HG03558 (cell line): Measurements from ENCODE around the gene USP22.

Experiments
- ATAC-seq: cut with Tn5 transposase; IDR thresholded peaks from one replicate; pipeline ENCODE4 v1.9.1; 2021; ENCODE audit warnings: moderate number of reproducible peaks; ENCODE audit not compliant: unreplicated experiment; ENCODE audit errors: extremely low read depth

USP22 gene

DNA sequence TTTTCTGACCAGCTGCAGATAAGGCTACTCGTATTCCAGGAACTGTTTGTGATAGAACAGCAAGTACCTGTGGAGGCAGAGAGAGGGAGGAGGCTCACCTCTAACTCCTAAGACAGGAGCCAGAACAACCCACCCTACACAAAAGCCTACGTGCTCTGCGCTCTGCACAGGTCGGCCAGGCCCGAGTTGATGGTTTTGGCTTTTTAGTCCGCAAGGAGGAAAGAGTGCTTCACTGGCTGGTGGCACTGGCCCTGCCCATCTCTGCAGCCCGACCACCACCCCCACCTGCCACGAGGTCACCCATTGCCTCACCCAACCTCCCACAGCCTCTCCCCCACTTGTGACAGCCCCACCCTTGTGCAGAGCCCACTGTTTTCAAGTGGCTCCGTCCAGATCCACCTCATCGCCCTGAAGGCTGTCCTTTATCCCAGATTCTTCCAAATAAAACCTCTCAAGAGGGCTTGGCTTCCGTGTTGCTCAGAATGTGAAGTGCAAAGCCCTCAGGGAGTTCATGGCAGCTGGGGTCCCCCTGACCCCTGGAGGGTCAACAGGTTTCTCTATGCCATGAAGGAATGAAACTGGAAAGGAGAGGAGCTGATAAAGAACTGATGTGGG lies 39.7 kb downstream of the USP22 start:
- no peak for ATAC-seq

DNA sequence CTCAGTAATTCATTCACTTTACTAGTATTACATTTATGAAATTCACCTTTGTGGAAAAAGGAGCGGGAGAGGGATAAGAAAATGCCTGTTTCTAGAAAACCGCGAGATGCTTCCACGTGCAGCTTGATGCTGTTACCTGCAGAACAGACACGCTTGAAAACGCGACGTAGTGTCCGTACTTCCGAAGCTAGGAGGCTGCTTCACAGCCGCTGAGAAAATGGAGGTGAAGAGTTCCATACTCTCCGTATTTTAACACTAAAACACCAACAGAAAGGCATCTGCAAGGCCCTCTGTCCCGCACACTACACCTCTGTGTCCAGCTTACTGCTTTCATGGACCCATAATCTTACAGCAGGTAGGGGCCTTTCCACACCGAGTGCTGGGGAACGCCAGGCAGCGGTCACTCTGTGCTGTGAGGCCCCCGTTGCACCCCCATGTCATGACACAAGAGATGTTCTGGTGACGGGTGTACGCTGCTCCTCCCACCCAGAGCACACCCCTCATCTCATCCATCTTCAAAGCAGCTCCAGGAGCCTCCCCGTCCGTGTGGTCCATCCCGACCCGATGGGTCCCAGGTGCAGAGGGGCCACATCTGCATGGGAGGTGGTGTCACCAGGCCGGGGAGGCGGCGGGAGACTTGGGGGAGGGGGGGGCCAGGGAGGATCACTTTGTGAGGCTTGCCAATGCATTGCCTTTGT lies 40.4 kb downstream of the USP22 start:
- ATAC-seq: no peak

DNA sequence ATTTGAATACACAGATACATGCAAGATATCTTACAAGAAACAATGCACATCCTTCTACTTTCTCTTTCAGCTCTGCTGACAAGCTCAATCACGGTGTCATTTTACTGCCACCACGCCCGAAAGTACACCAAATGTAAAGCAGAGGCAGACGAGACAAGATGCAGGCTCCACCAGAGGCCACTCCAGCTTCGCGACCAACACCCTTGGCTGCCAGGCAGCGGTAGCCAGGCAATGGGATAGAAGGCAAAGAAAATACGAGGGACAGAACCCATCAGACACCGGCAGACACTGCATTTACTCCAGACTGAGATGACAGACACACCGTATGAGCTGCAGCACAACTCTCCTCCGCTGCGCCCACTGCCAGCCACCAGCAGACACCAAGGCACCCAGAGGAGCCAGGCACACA lies 41.0 kb downstream of the USP22 start:
- ATAC-seq: no peak

DNA sequence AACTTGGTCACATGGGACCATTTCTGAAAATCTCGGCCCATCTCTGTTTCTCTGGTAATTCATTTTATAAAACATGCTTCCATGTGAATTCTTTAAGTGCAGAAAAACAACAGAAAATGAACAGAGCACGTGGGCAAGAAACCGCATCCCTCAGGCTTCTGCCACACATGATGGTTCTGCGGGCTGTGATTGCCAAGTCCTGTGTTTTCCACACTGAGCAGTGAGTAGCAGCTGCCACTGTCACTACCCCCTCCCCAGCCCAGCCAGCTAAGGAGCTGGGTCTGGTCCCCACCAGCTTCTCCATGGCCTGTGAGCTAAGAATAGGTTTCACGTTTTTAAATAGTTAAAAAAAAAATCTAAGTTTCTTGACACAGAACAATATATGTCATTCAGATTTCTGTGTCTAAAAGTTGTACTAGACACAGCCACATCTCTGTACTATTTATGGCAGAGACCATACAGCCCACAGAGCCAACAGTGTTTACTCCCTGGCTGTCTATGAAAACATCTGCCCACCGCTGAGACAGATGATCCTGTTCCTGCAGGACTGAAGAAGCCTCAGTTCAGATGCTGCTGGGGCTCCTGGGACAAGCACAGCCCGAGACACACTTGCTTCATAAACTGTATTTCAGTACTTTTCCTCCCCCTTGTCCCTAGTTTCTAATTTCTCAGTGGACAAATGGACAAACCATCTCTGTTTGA lies 41.5 kb downstream of the USP22 start:
- ATAC-seq: no peak

DNA sequence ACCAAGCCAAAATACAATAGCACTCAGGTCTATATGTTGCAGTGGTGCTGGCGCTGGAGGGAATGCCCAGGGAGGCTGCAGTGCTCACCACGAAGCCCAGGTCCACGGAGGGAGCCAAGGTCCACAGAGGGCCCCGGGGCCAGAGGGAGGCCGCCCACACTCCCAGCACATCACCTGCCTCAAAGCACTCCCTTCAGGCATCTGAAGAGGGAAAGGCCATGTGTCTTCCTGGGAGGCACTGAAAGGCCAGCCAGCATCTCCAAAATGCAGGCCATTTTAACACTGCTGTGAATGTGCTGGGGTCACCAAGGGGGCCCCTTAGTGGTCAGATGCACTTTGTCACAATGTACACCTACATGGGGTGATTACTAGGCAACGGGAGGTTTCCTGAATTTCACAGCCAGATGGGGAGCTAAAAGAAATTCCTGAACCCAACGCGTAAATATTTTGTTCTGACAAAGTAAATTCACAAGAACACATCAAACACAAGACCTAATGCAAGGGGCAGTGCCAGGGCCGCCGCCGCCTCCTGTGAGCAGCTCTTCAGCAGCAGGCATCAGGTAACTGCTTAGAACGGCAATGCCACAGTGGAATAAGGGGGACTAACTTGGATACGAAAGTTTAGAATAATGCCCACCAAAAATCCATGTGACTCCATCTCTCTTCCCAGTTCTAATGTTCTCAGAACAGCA lies 42.8 kb downstream of the USP22 start:
- no peak for ATAC-seq

DNA sequence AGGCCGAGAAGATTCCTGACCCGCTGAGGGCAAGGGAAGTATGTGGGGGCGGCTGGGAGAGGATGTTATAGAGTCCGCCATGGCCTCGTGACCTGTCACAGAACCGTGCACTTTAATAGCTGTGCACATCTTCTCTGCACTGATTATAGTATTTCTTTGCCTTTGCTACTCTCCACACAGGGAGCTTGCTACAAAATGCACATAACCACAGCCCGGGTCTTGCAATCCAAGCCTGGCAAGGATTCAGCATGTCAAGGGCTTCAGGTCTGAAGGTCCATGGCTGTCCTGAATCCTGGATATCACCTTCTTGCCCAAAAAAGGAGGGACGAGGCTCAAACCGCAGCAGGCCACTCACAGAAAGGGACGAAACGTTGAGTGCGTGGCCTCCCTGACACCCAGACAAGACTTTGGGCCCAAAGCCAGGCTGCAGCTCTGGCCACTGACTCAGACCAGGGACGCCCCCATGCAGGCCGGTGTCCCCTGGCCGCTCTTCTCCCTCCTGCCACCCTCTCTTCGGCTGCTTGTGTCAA lies 43.7 kb downstream of the USP22 start:
- no peak for ATAC-seq

DNA sequence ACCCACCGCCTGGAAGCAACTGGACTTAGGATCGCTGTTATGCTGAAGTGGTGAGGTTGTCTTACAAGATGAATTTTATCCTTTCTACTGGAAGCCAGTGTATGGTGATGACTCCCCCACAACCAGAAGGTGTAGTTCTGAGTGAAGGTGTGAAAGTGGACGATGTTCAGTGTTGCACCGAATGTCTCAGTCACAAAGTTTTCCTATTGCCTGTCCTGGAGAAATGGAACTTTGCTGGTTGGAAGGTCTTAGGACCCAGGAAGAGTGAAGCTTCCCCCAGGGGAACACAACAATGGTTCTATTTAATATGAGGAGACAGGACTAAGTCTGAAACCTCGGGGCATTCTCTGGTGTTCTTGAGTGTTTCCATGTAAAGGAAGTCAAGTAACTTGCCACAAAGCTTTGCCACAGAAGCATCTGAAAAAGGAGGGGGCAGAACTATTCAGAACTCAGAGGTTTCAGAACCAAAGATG lies 44.2 kb downstream of the USP22 start:
- no peak for ATAC-seq

DNA sequence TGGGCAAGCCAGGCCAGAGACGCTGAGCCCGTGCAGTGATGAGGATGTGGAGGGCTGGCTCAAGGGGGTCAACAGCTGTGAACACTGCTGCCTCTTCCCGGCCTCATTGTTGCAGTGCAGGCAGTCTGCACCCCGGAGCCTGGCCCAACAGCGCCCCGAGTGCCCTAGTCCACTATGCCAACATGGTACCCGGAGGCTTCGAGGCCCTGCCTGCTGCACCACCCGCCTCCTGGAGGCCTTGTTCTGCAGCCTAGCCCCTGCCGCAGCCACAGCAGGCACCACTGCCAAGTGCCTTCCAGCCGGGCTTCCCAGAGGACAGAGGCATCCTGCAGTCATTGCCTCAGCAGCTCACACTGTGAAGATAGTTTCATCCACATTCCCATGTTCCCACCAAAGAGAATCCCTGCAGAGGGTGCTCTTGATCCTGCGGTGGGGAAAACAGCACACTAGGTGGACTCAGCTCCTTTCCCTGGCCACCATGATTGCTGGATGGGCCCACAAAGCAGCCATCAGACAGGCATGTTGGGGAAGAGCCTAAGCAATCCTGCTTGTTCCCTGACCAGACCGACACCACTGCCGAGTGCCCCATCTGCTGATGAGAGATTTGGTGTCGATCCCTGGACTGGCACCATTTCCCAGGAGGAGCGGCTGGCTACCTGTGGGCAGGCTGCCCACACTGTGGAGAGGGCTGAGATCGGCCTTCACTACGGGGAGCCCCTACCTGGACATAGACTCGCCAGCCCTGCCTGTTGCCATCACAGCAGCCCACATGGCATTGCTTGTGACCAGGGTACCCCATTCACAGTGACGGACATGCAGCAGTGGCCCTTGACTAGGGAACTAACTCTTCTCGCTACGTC lies 44.9 kb downstream of the USP22 start:
- ATAC-seq: no peak

DNA sequence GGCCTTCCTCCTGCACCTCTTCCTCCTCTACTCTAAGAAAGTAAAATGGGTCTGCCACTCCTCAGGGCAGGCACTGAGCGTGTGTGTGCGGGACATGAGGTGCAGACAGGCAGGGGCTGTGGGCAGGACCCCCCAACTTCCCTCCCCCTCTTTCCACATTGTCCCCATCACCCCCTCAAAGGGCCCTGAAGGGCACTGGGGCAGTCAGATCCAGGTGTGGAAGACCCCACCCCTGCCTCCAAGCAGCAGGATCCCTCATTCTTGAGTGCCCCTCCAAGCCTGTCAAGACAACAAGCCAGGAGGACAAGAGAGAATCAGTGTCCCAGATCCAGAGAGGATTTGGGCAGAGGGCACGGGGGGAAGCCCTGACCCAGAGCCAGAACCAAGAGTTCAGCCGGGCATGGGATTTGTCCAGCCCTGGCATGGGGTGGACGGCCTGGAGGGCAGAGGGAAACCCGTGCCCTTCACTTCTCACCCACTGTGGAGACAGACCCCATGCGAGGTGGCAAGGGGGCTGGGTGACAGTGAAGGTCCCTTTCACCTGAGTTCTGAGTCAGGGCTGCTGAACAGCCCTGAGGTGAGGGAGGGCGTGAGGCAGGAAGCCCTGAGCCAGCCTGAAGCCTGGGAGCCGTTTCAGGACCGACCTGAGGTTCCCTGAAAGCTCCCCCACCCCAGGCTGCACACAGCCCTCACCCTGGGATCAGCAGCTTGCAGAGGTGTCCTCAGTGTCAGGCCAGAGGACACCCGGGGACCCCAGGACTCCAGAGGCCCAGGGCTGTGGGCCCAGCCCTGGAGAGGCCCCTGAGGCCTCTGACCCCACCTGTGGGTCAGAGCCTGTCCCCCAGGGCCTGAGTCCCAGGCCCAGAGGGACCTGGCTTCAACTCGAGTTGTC lies 45.8 kb downstream of the USP22 start:
- no peak for ATAC-seq

DNA sequence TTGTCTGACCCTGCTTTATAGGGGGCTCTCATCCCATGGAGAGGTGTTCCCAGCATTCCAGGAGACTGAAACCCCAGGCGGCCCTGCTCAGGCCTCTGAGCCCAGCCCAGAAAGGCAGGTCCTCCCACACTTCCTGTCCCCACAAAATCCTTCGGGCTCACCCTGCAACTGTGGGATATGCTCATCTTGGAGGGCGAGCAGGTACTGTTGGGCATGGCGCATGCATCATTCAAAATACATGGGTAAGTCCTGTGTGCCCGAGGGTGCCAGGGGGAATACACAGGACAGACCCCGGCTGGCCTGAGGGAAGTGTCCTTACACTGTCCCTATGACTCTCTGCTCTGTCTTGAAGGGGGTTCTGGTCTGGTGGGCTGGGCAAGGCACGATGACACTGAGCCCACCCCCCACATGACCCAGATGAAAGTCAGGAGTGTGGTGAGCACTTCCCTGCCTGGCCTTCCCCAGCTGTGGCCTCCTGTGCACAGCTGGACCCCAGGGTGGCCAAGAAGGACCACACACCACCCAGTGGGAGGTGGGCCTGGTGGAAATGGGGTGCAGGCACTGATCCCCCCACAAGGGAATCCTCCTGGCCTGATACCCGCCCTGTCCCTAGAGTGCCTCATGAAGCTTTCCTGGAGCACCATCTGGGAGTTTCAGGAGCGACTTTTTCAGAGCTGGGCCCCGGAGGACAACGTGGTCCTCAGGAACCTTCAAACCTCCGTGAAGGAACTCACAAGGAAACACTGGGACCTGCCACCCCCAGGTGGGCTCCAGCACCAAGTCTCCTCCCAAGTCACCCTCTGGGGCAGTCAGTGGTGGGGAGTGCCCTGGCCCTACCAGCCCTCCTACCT lies 46.7 kb downstream of the USP22 start:
- ATAC-seq: no peak

DNA sequence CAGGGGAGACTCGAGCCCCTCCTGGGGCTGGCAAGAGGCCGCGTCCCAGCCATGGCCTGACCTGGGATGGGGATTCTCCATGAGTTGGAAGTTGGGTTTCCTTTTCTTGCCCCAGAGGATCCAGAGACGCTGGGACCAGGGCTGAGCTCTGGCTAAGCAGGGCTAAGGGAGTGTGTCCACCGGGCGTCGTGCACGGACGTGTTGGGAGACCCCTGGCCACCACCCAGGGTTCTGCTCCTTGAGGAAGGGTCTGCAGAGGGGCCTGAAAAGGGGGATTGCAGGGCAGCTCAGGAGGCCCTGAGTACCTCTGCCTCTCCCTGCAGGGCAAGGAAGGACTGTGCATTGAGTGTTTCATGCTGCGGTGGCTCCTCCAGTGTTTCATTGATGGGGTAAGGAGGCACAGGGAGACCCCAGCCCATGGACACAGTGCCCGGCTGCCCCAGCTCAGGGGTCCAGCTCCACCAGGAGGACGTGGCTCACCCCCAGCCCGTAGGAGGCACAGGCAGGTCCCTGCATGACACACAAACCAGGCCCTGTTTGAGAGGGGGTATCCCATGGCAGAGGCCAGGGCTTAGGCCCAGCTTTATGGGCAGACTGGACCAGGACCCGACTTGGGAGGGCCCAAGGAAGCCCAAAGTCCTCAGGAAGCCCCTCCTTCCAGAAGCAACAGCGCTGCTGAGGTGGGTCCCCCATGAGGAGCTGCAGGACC lies 47.5 kb downstream of the USP22 start:
- ATAC-seq: no peak

DNA sequence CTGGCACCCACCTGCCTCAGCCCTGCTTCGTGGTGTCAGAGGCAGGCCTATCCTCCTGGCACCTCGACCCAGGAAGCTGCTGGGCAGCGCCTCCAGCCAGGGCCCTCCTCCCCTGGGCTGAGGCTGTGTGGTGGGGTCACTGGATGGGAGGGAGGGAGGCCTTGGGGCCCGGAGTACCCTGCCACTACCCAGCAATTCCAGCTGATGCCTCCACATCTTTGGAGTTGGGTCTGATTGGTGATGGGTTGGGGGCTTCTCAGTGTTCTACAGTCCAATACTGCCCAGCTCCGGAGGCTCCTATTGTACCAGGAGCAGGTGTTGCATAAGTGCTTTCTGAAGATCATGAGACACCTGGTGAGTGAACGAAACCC lies 48.0 kb downstream of the USP22 start:
- ATAC-seq: no peak

DNA sequence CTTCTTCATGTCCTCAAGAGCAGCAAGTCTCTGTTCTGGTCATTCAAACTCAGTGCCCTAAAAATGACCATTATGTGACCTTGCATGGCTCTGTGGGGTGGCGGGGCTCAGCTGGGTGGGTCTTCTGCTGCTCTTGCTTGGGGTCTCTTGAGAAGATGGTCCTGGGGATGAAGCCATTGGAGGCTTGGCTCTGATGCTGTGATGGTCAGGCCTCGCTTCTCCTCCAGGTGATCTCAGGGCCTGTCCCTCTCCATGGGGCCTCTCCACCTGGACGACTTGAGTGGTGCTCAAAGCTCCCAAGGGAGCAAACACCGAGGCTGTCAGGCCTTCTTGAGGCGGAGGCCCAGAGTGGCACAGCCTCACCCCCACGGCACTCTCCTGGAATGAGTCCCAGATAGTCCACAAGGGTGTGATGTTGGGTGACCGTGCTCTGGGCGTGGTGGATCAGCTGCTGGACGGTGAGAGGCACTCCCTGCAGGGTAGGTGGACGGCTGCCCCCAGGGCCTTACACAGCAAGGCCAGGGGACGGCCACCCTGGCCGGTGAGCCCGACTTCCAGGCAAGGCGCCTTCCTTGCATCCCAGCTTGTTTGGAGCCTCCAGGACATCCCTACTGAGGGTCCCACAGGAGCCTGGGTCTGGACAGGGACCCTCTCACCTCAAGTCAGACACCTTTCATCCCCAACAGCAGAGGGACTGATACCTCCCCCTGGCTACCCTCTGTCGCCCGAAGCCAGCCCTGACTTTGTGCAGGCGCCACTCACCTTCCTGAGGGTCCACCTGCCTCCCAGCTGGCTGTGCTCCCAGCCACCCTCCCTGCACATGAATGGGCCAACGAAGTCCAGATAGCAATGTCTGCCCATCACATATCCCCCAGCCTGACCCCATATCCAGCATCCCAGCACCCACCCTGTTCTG lies 48.7 kb downstream of the USP22 start:
- no peak for ATAC-seq

DNA sequence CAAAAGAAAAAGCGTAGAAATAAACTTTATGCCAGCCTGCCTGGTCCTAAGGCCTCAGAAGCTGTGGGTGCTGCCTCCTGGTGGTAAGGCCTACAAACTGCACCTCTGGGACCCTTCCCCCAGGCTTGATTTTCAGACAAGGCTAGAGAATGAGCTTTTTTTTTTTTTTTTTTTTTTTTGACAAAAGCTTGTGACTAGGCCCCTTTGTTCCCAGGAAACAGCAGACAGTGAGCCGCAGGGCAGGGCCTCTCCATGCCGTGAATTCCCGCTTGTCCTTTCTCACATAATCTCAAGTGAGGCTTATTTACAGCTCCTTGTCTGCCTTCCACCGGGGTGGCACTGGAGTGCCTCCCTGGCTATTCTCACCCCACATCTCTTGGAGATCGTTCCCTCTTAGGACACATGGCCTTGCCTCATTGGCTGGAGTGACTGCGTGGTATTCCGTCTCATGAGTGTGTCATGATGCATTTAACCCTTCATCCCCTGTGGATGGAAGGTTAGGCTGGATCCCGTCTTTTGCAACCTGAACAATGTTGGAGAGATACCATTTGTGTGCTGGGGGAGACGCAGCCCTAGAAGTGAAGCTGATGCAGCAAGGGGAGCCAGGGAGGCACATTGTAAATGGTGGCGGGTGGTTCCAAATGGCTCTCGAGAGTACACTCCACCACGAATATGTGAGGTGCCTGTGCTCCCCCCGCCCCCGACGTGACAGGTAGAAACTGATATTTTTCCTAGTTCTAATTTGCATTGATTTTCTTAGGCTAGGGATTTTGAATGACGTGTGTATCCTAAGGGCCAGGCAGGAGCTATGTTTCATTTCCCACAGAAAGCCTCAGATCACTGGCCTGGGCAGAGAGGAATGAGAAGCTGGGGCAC lies 49.6 kb downstream of the USP22 start:
- ATAC-seq: no peak

DNA sequence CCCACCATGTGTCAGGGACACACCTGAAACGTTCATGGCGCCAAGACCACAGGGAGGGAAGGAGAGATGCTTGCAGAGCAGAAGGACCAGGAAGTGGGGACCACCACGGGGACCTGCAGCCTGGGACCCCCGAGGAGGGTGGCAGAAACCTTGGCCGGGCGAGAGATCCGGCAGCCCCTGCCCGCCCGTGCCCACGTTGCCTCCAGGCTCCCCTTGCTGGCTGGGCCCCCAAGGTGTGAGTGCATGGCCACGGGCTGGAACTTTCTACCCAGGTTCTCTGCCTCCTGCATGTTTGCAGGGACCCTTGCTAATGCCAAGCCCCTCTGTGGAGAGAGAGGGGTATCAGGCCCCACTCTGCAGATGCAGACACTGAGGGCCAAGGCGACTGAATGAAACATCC lies 50.4 kb downstream of the USP22 start:
- ATAC-seq: no peak
